Esophagus squamous epithelium (tissue), 4 donors: ENCODE results near the gene LRRC45.

Source experiments
- CTCF ChIP-seq, 6 experiments: fragments of 450-650 bp in 4 of 6; fragments of 200-600 bp in 2 of 6; sonication (generic) in 2 of 6; IDR thresholded peaks; one replicate each; pipeline ENCODE4 v1.5.1; 2016 to 2019; ENCODE audit warnings: antibody characterized with exemption in 6 of 6, mild to moderate bottlenecking in 4 of 6, moderate library complexity in 4 of 6
- POLR2A ChIP-seq, 4 donors: fragments of 450-650 bp; IDR thresholded peaks; one replicate each; pipeline ENCODE4 v1.6.1; 2017; ENCODE audit warnings: antibody characterized with exemption in 4 of 4, mild to moderate bottlenecking in 4 of 4, moderate library complexity in 3 of 4

GRCh38 chr17:82036634-82037091 lies 13.6 kb downstream of the LRRC45 start:
- TF ChIP-seq CTCF (IDR thresholded peaks at IDR 0.05), result no peak
- TF ChIP-seq POLR2A (IDR thresholded peaks at IDR 0.05), result no peak
